HG03558 (cell line): ENCODE results near the gene CSTF3.
"Not testable (repeated sequence)": the region's sequence is repeated elsewhere in the genome, so short reads cannot be mapped to it uniquely, and the experiment has no call there.

Source experiments
- ATAC-seq: cut with Tn5 transposase; IDR thresholded peaks from one replicate; pipeline ENCODE4 v1.9.1; 2021; ENCODE audit warnings: moderate number of reproducible peaks; ENCODE audit not compliant: unreplicated experiment; ENCODE audit errors: extremely low read depth

The CSTF3 gene

GRCh38 chr11:33094157-33094556, 67.1 kb downstream of the CSTF3 start:
- ATAC-seq, result no peak

- no peak for ATAC-seq
These were observed 71.5 kb downstream of the CSTF3 start for GRCh38 chr11:33089776-33090175.

GRCh38 chr11:33086017-33086416, 75.3 kb downstream of the CSTF3 start:
- no peak for ATAC-seq

- ATAC-seq, result no peak
These were observed 77.4 kb downstream of the CSTF3 start for GRCh38 chr11:33083918-33084317.

- ATAC-seq, result no peak
These were observed 88.8 kb downstream of the CSTF3 start for GRCh38 chr11:33072465-33072864.

GRCh38 chr11:33068611-33069340, 92.5 kb downstream of the CSTF3 start:
- no peak for ATAC-seq

- ATAC-seq, result no peak
These were observed 94.0 kb downstream of the CSTF3 start for GRCh38 chr11:33067294-33067693.

GRCh38 chr11:33065445-33066178, 95.7 kb downstream of the CSTF3 start:
- ATAC-seq, result no peak

- ATAC-seq, result no peak
These were observed 96.4 kb downstream of the CSTF3 start for GRCh38 chr11:33064866-33065265.

- ATAC-seq, result no peak
These were observed 97.1 kb downstream of the CSTF3 start for GRCh38 chr11:33064033-33064825.

GRCh38 chr11:33063326-33063881, 97.9 kb downstream of the CSTF3 start:
- ATAC-seq, result peak; percentile 49

- ATAC-seq, result no peak
These were observed 99.1 kb downstream of the CSTF3 start for GRCh38 chr11:33062137-33062536.

GRCh38 chr11:33060271-33060670, 101.0 kb downstream of the CSTF3 start:
- no peak for ATAC-seq

GRCh38 chr11:33059331-33060007, 101.8 kb downstream of the CSTF3 start:
- no peak for ATAC-seq

GRCh38 chr11:33057284-33057683, 104.0 kb downstream of the CSTF3 start:
- ATAC-seq, result no peak

GRCh38 chr11:33055375-33055774, 105.9 kb downstream of the CSTF3 start:
- no peak for ATAC-seq

GRCh38 chr11:33052231-33052630, 109.0 kb downstream of the CSTF3 start:
- ATAC-seq, result no peak

GRCh38 chr11:33049565-33050408, 111.5 kb downstream of the CSTF3 start:
- not testable (repeated sequence) for ATAC-seq

- ATAC-seq, result not testable (repeated sequence)
These were observed 112.6 kb downstream of the CSTF3 start for GRCh38 chr11:33048701-33049100.
